ENCODE results near the gene STARD3NL. TPM values are rescaled to one million over a fixed set of nuclear protein-coding genes. Genes with fewer than 3 reads are reported as not detected.
"Not testable (repeated sequence)": the region's sequence is repeated elsewhere in the genome, so short reads cannot be mapped to it uniquely, and the experiment has no call there.

The STARD3NL gene
- total and polyA plus RNA-seq, 2 of the 4 experiments (the other 2 are of a cell fraction), result 51.6 to 69.7 TPM

- BruUV-seq (replicated peaks); CTCF ChIA-PET: not testable (repeated sequence)
Measured at GRCh38 chr7:38239129-38239528, 61.1 kb downstream of the STARD3NL start.

More at GRCh38 chr7:38239129-38239528, 61.1 kb downstream of the STARD3NL start:
- H3K9me3 ChIP-seq (ENCODE audit: control insufficient read depth, insufficient read depth, low read length); H4K8ac ChIP-seq (ENCODE audit: low read depth in 2 of 2, low read length in 2 of 2); H2AK9ac ChIP-seq (replicated peaks; ENCODE audit: low read depth, low read length, poor library complexity); H3K4me2 ChIP-seq (ENCODE audit: low read depth, low read length); H3K14ac ChIP-seq (replicated peaks; ENCODE audit: low read depth, low read length); H2BK20ac ChIP-seq (ENCODE audit: low read depth, low read length); H3K4me3 ChIP-seq (ENCODE audit: insufficient read depth, low read depth, low read length); ATAC-seq (ENCODE audit: low read depth); H3K23ac ChIP-seq (ENCODE audit: low read depth, low read length); H2AFZ ChIP-seq (replicated peaks; ENCODE audit: low read length, poor library complexity); H3K56ac ChIP-seq (ENCODE audit: extremely low read depth, insufficient read depth, low read length); H3K9ac ChIP-seq (ENCODE audit: low read depth, low read length); H3K79me1 ChIP-seq (ENCODE audit: low read depth in 1 of 2, low read length in 2 of 2); intact Hi-C loops (cut with micrococcal nuclease); H3K18ac ChIP-seq (ENCODE audit: low read depth, low read length); dilution Hi-C loops (cut with HindIII; ENCODE audit: low sequenced_read_pairs, unreplicated experiment); H4K20me1 ChIP-seq (ENCODE audit: insufficient read depth, low read length); H2BK15ac ChIP-seq (ENCODE audit: low read depth, low read length); H2BK120ac ChIP-seq (ENCODE audit: low read depth, low read length); H3K9me1 ChIP-seq (ENCODE audit: insufficient read depth, low read length); DNase-seq; in situ Hi-C loops (cut with MboI; ENCODE audit: low sequenced_read_pairs); H3K4ac ChIP-seq (ENCODE audit: low read depth, low read length); H2BK5ac ChIP-seq (ENCODE audit: low read depth, low read length, poor library complexity, severe bottlenecking); H2AK5ac ChIP-seq (ENCODE audit: low read depth, low read length); H3K27ac ChIP-seq (ENCODE audit: insufficient read depth, low read length); POLR2A ChIA-PET (ENCODE audit: unreplicated experiment); H4K5ac ChIP-seq (ENCODE audit: low read depth, low read length); H4K91ac ChIP-seq (ENCODE audit: insufficient read depth, low read depth, low read length); H3K4me1 ChIP-seq (ENCODE audit: control insufficient read depth, insufficient read depth, low read length); H3K27me3 ChIP-seq (ENCODE audit: control insufficient read depth, insufficient read depth, low read length); H3K36me3 ChIP-seq (ENCODE audit: control insufficient read depth, insufficient read depth, low read length): not testable (repeated sequence)
- no CpG with 5 or more reads among the region's 10 CpGs for WGBS, 2 experiments (ENCODE audit: extremely low coverage in 2 of 2, insufficient read length in 1 of 2)

Data from IMR-90 (cell line).